Mononuclear cell (primary cell): Measurements from ENCODE around the gene PRR36. TPM values are rescaled to one million over a fixed set of nuclear protein-coding genes. Genes with fewer than 3 reads are reported as not detected.
"Not testable (repeated sequence)": the region's sequence is repeated elsewhere in the genome, so short reads cannot be mapped to it uniquely, and the experiment has no call there.

ENCODE experiments used
- H3K27me3 ChIP-seq: 2 replicates; pipeline ENCODE4 v1.6.0; 2011; ENCODE audit warnings: low read length, control low read depth; ENCODE audit not compliant: insufficient read depth
- H3K4me1 ChIP-seq: 2 replicates; pipeline ENCODE4 v1.5.1; 2011; ENCODE audit warnings: mild to moderate bottlenecking, low read length, control low read depth; ENCODE audit not compliant: insufficient read depth
- H3K4me3 ChIP-seq: 2 replicates; pipeline ENCODE4 v1.5.1; 2011; ENCODE audit warnings: mild to moderate bottlenecking, low read length, moderate library complexity
- H3K9me3 ChIP-seq: 2 replicates; pipeline ENCODE4 v1.5.1; 2011; ENCODE audit warnings: low read depth, mild to moderate bottlenecking, control low read depth, low read length
- total RNA-seq: library from RNA; depleted of rRNA; stranded (reverse); fragments of >200 nt; gene quantifications from one replicate; pipeline ENCODE4 v1.2.3, GENCODE V29; 2012

PRR36 gene
- total RNA-seq, 1 donor, result 0.10 TPM

DNA sequence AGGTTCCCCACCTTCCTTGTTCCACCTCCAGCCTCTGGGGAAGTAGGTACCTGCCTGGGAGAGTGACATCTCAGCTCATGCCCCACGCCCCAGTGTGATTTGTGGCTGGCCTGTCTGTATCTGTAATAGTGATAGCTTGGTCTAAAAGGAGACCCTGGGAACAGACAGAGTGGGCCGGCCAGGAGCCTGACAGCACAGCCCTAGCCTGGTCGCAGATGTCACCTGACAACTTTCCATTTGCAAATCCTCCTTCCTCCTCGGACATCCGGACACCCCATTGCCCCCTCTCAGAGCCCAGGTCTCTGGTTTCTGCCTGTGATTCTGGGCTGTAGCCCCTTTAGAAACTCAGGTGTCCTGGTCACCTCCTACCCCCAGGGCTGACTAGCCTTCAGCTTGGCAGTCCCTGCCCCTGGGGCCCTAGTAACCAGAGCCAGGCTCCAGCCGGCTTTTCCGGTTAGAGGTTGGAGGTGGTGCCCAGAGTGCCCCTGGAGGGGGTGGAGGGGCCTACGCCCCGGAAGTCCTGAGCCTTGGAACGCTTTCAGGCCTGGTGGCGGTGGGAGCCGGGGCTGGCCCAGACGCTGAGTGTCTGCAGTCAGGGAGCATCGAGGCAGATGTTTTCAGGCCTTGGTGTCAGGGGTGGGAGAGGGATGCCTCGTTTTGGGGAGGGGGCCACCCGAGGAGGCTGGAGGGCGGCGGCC, 20.6 kb upstream of the PRR36 start:
- no peaks in the 10 kb centered on the region for H3K27me3 ChIP-seq
- no peaks in the 10 kb centered on the region for H3K4me1 ChIP-seq
- H3K4me3 ChIP-seq, result no peak overlapping the region
- H3K9me3 ChIP-seq, result no peaks in the 10 kb centered on the region

DNA sequence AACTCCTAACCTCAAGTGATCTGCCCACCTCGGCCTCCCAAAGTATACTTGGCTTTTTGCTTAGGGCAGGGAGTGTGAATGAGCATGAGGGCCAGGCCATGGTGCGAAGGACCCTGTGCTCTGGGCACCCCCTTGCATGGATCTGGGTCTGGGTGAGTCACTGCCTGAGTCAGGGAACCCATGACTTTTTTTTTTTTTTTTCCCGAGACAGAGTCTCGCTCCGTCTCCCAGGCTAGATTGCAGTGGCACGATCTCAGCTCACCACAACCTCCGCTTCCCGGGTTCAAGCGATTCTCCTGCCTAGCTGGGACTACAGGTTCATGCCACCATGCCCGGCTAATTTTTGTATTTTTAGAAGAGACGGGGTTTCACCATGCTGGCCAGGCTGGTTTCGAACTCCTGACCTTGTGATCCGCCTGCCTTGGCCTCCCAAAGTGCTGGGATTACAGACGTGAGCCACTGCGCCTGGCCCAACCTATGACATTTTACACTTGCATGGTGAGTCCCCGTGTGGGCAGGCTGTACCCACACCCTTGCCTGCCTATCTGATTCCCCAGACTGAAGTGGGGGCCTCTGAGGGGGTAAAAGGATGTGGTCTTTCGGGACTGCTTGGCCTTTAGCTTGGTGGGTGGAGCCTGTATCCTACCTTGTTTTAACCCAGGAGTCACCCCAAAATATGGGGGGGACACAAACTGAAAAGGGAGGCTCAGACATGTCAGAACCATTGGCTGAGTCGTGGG, 19.3 kb upstream of the PRR36 start:
- H3K9me3 ChIP-seq, H3K4me1 ChIP-seq, H3K4me3 ChIP-seq, H3K27me3 ChIP-seq: not testable (repeated sequence)

DNA sequence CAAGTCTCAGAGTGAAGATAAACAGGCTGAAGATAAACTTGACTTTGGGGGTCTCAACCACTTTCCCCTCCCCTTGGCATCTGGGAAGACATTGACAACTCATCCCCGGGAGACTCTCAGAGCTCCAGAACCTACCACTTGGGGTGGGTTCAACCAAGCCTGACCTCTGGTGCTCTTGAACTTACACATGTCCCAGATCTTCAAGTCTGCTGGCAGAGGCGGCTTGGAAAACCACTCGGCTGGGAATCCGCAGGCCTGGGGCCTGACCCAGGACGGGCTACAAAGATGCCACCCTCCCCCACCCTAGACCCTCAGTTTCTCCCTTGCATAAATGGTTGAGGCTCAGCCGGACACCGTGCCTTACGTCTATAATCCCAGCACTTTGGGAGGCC, 14.6 kb upstream of the PRR36 start:
- peaks cover 3% of the 10 kb centered on the region for H3K4me1 ChIP-seq
- no peak overlapping the region for H3K4me3 ChIP-seq
- H3K9me3 ChIP-seq, result no peaks in the 10 kb centered on the region
- H3K27me3 ChIP-seq, result peaks cover 6% of the 10 kb centered on the region

DNA sequence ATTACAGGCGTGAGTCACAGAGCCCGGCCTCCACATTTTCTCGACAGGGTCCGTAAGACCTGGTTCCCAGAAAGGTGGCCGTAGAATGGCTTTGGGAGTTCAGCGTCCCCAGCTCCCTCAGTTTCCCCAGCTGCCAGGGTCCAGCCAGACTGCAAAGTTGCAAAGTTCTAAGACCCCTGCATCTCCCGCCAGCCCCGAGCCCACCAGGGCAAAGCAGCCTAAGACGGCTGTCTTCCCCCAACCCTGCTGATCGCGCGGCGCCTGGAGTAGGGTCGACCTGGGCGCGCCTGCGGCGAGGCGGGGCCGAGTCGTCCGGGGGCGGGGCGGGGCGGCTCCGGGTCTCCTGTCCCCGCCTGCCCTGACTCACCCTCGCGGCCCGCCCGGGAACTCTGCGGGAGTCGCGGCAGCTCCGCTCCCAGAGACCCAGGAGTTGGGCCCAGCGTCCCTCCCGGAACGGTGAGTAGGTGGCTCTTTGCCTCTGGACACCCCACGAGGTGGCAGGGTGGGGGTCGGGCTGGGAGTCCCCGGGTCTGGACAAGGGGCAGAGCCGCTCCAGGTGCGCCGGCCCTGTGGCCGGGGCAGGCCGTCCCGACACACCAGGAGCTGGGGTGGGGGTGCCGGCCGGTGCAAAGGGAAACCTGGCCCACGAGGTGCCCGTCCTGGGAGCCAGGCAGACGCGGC, 14.1 kb upstream of the PRR36 start, which contains the start of gene LRRC8E:
LRRC8E (plus strand) TSS at position 366 of the 681 bp plus-strand sequence. CDS start 7,094 bp downstream, outside the sequence.
- Histone ChIP-seq H3K9me3 (no peaks in the 10 kb centered on the region), H3K27me3 (peaks cover 6% of the 10 kb centered on the region), H3K4me1 (peaks cover 3% of the 10 kb centered on the region), H3K4me3 (no peak within 1 kb of the TSS)

DNA sequence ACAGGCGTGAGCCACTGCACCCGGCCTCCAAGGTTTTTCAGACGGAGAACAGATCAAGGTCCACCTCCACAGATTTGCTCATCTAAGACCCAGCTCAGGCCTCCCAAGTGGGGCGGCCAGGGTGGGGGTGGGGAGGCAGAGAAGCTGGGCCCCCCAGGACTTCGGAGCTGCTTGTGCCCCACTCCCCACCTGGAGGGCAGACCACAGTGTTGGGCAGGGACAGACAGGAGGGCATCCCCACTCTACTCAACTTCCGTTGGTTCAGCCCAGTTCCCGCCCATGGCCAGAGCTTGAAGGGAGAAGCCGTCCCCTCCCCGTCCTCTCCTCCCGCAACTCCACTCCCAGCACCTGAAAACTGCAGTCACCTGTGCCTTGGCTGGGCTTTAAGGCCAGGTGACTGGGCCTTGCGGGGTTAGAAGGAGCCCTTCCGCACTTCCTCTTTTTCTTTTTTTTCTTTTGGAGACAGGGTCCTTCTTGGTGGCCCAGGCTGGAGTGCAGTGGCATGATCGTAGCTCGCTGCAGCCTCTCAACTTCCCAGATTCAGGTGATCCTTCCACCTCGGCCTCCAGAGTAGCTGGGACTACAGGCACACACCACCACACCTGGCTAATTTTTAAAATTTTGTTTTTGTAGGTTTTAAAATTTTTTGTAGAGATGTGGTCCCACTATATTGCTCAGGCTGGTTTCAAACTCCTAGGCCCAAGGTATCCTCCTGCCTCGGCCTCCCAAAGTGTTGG, 13.4 kb upstream of the PRR36 start:
- no peak overlapping the region for H3K4me3 ChIP-seq
- H3K9me3 ChIP-seq, result no peaks in the 10 kb centered on the region
- H3K4me1 ChIP-seq, result peaks cover 3% of the 10 kb centered on the region
- H3K27me3 ChIP-seq, result peaks cover 6% of the 10 kb centered on the region

DNA sequence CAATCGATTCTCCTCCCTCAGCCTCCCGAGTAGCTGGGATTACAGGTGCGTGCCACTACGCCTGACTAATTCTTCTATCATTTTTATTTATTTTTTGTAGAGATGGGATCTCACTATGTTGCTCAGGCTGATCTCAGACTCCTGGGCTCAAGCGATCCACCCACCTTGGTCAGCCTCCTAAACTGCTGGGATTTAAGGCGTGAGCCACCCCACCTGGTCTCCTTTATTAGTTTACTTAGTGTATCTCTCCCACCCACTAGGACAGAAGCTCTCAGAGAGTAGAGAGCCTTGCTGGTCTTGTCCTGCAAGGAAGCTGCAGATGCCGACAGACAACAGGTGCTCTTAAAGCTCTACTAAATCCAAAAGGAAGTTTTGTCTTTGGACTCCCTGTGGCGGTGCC, 11.6 kb upstream of the PRR36 start:
- H3K9me3 ChIP-seq, result no peaks in the 10 kb centered on the region
- H3K4me3 ChIP-seq, result no peak overlapping the region
- peaks cover 3% of the 10 kb centered on the region for H3K4me1 ChIP-seq
- H3K27me3 ChIP-seq, result peaks cover 6% of the 10 kb centered on the region

DNA sequence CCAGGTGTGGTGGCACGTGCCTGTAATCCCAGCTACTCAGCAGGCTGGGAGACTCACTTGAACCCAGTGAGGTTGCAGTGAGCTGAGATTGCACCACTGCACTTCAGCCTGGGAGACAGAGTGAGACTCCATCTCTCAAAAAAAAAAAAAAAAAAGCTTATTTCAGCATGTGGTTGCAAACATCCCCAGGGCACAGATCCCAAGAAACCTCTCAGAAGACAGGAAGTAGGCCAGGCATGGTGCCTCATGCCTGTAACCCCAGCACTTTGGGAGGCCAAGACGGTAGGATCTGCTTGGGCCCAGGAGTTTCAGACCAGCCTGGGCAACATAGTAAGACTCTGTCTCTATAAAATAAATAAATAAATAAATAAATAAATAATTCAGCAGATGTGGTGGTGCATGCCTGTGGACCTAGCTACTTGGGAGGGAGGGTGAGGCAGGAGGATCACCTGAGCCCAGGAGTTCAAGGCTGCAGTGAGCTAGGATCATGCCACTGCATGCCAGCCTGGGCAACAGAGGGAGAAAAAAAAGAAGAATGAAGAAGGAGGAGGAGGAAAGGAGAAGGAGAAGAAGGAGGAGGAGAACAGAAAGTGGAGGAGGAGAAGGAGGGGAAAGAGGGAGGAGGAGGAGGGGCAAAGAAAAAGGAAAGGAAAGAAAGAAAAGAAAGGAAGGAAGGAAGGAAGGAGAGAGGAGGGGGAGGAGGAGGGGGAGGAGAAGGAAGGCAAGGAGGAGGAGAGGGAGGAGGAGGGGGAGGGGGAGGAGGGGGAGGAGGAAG, 9.8 kb upstream of the PRR36 start:
- Histone ChIP-seq H3K4me1 (peaks cover 3% of the 10 kb centered on the region), H3K4me3 (no peak overlapping the region), H3K27me3 (peaks cover 6% of the 10 kb centered on the region), H3K9me3 (no peaks in the 10 kb centered on the region)

DNA sequence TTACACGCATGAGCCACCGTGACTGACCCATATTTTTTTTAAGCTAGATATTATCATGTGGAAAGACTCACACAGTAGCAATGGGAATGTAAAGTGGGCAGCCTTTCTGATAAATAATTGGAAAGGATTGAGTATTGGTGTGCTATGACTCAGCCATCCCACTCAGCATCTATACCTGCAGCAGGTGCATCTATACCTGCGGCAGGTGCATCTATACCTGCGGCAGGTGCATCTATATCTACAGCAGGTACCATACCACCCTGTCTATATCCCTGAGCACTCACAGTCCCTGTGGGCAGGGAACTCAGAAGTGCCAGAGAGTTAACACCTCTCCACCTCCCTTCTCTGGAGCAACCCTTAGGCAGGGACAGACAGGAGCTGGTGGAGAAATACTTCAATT, 8.9 kb upstream of the PRR36 start:
- no peaks in the 10 kb centered on the region for H3K9me3 ChIP-seq
- H3K4me3 ChIP-seq, result no peak overlapping the region
- H3K27me3 ChIP-seq, result peaks cover 6% of the 10 kb centered on the region
- no peaks in the 10 kb centered on the region for H3K4me1 ChIP-seq

DNA sequence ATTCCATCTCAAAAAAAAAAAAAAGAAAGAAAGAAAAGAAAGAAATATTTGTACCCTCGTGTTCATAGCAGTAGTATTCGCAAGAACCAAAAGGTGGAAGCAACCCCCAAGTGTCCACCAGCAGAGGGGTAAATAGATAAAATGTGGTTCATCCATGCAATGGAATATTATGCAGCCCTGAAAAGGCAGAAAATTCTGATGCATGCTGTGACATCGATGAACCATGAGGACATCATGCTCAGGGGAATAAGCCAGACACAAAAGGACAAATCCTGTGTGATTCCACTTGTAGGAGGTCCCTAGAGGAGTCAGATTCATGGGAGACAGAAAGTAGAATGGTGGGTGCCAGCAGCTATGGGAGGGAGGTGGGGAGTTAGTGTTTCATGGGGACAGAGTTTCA, 7.7 kb upstream of the PRR36 start:
- Histone ChIP-seq H3K4me3 (no peak overlapping the region), H3K27me3 (no peaks in the 10 kb centered on the region), H3K9me3 (no peaks in the 10 kb centered on the region), H3K4me1 (no peaks in the 10 kb centered on the region)

DNA sequence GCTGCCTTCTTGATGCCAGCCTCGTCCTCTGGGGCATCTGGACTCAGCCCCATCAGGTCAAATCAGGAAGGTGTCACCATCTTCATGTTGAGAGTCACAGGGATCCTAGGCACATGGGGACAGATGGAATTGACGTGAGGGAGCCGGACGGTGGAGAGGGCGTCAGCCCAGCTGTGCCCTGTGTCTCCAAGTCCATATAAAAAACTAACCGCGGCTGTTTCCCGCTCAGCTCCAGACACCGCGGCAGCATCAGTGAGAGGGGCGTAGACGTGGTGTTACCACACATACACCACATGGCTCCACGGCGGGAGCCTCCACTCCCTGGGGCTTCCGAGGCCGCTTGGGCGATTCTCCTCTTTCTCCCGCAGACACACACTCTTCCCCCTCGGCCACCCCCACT, 5.6 kb upstream of the PRR36 start:
- H3K9me3 ChIP-seq, result no peaks in the 10 kb centered on the region
- H3K4me1 ChIP-seq, result peaks cover under 1% of the 10 kb centered on the region
- H3K27me3 ChIP-seq, result peaks cover 6% of the 10 kb centered on the region
- no peak overlapping the region for H3K4me3 ChIP-seq

DNA sequence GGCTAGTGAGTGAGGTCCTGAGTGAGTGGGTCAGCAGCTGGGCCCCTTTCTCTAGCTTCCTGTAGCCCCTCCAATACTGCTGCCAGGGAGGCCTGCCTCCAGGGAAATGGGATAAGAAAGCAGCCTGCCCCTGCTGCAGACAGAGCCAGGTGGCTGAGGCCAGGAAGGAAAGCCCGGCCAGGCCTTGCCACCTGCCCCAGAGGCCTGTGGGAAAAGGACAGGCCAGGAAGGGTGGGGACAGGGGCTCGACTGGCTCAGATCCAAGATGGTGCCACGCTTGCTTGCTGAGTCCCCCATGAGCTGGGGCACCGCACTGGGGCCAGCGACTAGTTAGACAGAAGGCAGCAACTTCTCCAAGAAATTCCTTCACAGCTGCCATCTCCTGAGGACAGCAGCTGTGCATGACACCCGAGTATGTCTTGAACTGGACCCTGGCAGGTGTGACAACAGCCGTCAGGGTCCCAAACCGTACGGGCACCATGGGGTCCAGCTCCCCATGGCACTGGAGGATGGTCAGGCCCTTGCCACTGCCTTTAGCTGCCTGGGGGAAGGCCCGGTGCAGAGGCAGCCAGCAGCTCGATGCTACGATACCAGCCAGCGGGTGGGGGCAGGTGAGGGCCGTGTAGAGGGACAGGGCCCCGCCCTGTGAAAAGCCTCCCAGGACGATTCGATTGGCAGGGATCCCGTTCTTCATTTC, 5.1 kb upstream of the PRR36 start:
- H3K27me3 ChIP-seq, result peaks cover 11% of the 10 kb centered on the region
- no peaks in the 10 kb centered on the region for H3K9me3 ChIP-seq
- peaks cover 5% of the 10 kb centered on the region for H3K4me1 ChIP-seq
- H3K4me3 ChIP-seq, result no peak overlapping the region

DNA sequence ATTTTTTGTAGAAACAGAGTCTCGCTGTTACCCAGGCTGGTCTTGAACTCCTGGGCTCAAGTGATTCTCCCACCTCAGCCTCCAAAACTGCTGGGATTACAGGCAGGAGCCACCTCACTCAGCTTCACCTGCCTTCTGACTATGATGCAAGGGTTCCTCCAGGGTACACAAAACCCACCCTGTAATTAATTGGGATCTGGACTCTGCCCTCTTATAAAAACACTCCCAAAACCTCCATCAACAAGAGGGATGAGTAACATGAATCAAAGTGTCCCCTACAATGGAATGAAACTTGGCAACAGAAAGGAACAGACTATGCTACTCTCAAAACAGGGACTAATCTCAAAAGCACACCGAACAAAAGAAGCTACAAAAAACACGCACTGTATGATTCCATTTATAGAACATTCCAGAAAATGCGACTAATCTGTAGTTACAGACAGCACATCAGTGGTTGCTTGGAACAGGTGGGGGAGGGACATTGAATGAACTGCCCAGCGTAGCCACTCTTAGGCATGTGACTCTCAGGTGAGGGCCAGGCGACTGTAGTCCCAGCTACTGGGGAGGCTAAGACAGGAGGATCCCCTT, 3.2 kb upstream of the PRR36 start:
- Histone ChIP-seq H3K9me3 (no peaks in the 10 kb centered on the region), H3K4me1 (peaks cover 10% of the 10 kb centered on the region), H3K27me3 (peaks cover 22% of the 10 kb centered on the region), H3K4me3 (no peak overlapping the region)

DNA sequence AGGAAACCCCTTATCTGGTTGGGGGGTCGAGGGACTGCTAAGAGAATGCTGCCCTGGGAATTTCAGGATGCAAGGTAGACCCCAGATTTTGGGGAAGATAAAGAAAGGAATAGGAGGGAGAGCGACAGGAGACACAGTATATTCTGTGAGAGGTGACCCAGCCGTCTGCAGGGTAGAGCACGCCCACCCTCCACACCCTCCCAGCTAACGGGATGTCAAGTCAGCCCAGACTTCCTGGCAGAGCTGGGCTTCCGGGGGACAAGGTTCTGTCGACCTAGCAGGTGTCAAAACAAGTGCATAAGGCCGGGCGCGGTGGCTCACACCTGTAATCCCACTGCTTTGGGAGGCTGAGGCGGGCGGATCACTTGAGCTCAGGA, 695 bp upstream of the PRR36 start:
- Histone ChIP-seq H3K4me3 (no peak overlapping the region), H3K4me1 (peaks cover 25% of the 10 kb centered on the region), H3K9me3 (no peaks in the 10 kb centered on the region), H3K27me3 (peaks cover 22% of the 10 kb centered on the region)
